GM12878 (cell line): ENCODE data around the gene ANKRD11. TPM values are rescaled to one million over a fixed set of nuclear protein-coding genes. Genes with fewer than 3 reads are reported as not detected.
"Not testable (repeated sequence)": the region's sequence is repeated elsewhere in the genome, so short reads cannot be mapped to it uniquely, and the experiment has no call there.

Experiments
- ATAC-seq: fragments of 200-7000 bp; cut with Tn5 transposase; 3 replicates; pipeline ENCODE4 v1.9.1; 2020; ENCODE audit warnings: mild to moderate bottlenecking, moderate library complexity
- BruUV-seq: library from RNA; stranded (reverse); fragments of 400-500 nt; replicated peaks from 2 replicates; lab custom pipeline; 2021; lab: Mats Ljungman, UMichigan
- CTCF ChIA-PET: fragments of 300-600 bp; sonication (Branson Sonifier 250); formaldehyde crosslinking; extraction: SDS; loops from one replicate; lab custom pipeline; 2021; ENCODE audit warnings: inconsistent platforms; lab: Yijun Ruan, JAX
- POLR2A ChIA-PET: fragments of 350-600 bp; formaldehyde crosslinking; extraction: SDS; loops from one replicate; lab custom pipeline; 2021; ENCODE audit warnings: inconsistent platforms; lab: Charles Lee
- RAD21 ChIA-PET: fragments of 300-600 bp; sonication (Branson Sonifier 250); formaldehyde crosslinking; loops from one replicate; lab custom pipeline; 2023; ENCODE audit warnings: antibody characterized with exemption; ENCODE audit not compliant: unreplicated experiment; lab: Charles Lee
- SMC1A ChIA-PET: fragments of 300-600 bp; sonication (Branson Sonifier 250); formaldehyde crosslinking; loops from one replicate; lab custom pipeline; 2023; ENCODE audit not compliant: unreplicated experiment, uncharacterized antibody; lab: Charles Lee
- DNase-seq: peaks from one replicate; pipeline ENCODE4 v3.0.0-alpha.2; 2011; ENCODE audit warnings: low read depth, low spot score
- FAIRE-seq: peaks from 3 replicates; lab custom pipeline; 2011; peaks lifted over from hg19 to GRCh38; lab: Jason Lieb, UNC
- H2AFZ ChIP-seq: 2 replicates; pipeline ENCODE4 v1.6.0; 2011; ENCODE audit warnings: low read depth, low read length, control low read depth; ENCODE audit not compliant: control insufficient read depth
- H3K27ac ChIP-seq: 2 replicates; pipeline ENCODE4 v1.5.1; 2011; ENCODE audit warnings: control low read depth; ENCODE audit not compliant: control insufficient read depth, insufficient read depth
- H3K27me3 ChIP-seq, 2 experiments: replicated peaks in 1 of 2; 2 replicates each; pipeline versions ENCODE4 v1.6.0 to v1.6.1; 2011; ENCODE audit warnings: low read length in 1 of 2; ENCODE audit not compliant: control insufficient read depth in 2 of 2, insufficient read depth in 2 of 2
- H3K36me3 ChIP-seq, 2 experiments: 2 replicates each; pipeline ENCODE4 v1.5.1; 2011; ENCODE audit warnings: low read length in 1 of 2; ENCODE audit not compliant: control insufficient read depth in 2 of 2, insufficient read depth in 2 of 2
- H3K4me1 ChIP-seq: 2 replicates; pipeline ENCODE4 v1.6.1; 2011; ENCODE audit warnings: mild to moderate bottlenecking, low read length, moderate library complexity, mixed read lengths; ENCODE audit not compliant: control insufficient read depth, insufficient read depth
- H3K4me2 ChIP-seq: 2 replicates; pipeline ENCODE4 v1.6.0; 2011; ENCODE audit warnings: control low read depth; ENCODE audit not compliant: control insufficient read depth, insufficient read depth
- H3K4me3 ChIP-seq: fragments of 200-600 bp; sonication (generic); 2 replicates; pipeline ENCODE4 v1.5.1; 2016
- H3K79me2 ChIP-seq: 2 replicates; pipeline ENCODE4 v1.6.0; 2011; ENCODE audit warnings: low read length; ENCODE audit not compliant: control insufficient read depth, insufficient read depth
- H3K9ac ChIP-seq: 2 replicates; pipeline ENCODE4 v1.8.0; 2011; ENCODE audit warnings: low read length, control low read depth, mixed read lengths; ENCODE audit not compliant: control insufficient read depth, insufficient read depth
- H3K9me3 ChIP-seq: replicated peaks from 3 replicates; pipeline ENCODE4 v1.5.1; 2011; ENCODE audit warnings: mild to moderate bottlenecking, low read length; ENCODE audit not compliant: control insufficient read depth, insufficient read depth
- H4K20me1 ChIP-seq: 2 replicates; pipeline ENCODE4 v1.6.0; 2011; ENCODE audit not compliant: control insufficient read depth, insufficient read depth
- MYB ChIP-seq: fragments of 150-350 bp; IDR thresholded peaks from 2 replicates; pipeline ENCODE4 v1.6.1; 2014; ENCODE audit warnings: mild to moderate bottlenecking, low read depth, low read length, borderline replicate concordance
- POLR2A ChIP-seq: IDR thresholded peaks from 2 replicates; pipeline ENCODE4 v1.6.1; 2011; ENCODE audit warnings: low read depth, mild to moderate bottlenecking, low read length
- SREBF2 ChIP-seq: IDR thresholded peaks from 2 replicates; pipeline ENCODE4 v1.6.1; 2012; ENCODE audit warnings: mild to moderate bottlenecking, low read length
- ZNF592 ChIP-seq: fragments of 450-650 bp; IDR thresholded peaks from 2 replicates; pipeline ENCODE4 v1.6.1; 2017; ENCODE audit warnings: mild to moderate bottlenecking, moderate library complexity
- WGBS: methylation state at CpG from one replicate; pipeline ENCODE4 v1.1.6; 2016; ENCODE audit warnings: low lambda C conversion rate; ENCODE audit not compliant: insufficient replicate concordance, insufficient coverage; ENCODE audit errors: missing lambda C conversion rate; 5-methylcytosine and 5-hydroxymethylcytosine counted together
- in situ Hi-C: fragments of 300-500 bp; cut with MboI; formaldehyde crosslinking; loops from 9 replicates; pipeline ENCODE4 v1.14.3; 2018; ENCODE audit warnings: mixed read lengths
- intact Hi-C: fragments of 100-400 bp; cut with micrococcal nuclease; formaldehyde crosslinking; loops from one replicate; pipeline ENCODE4 v1.14.2; 2022; ENCODE audit not compliant: unreplicated experiment
- polyA plus RNA-seq, 11 experiments: library from polyadenylated mRNA; depleted of rRNA in 4 of 11; unstranded in 6 of 11; stranded (reverse) in 5 of 11; fragments of >200 nt; fragmentation: Nextera tagmentation in 4 of 11; fragmentation: Illumina TruSeq in 1 of 11; extraction: Ambion mirVana in 4 of 11; extraction: Trizol in 1 of 11; gene quantifications; 1 replicate in 1 of 11; 2 replicates in 10 of 11; pipeline versions ENCODE4 v1.2.1 to v1.2.3, GENCODE V29; 2011 to 2016; ENCODE audit warnings: inconsistent platforms in 2 of 11, missing spikeins in 2 of 11, low read depth in 1 of 11
- total RNA-seq, 4 experiments: library from RNA; depleted of rRNA in 3 of 4; stranded (reverse); fragments of >200 nt in 3 of 4; fragmentation: Illumina TruSeq in 1 of 4; extraction: Trizol in 1 of 4; gene quantifications; 2 replicates each; pipeline versions ENCODE4 v1.2.1 to v1.2.3, GENCODE V29; 2013 to 2021

The ANKRD11 gene
- total and polyA plus RNA-seq, 10 of the 15 experiments (the other 5 are each of a cell fraction or from before 2014, with no cell fraction given), result 5.1 to 103 (median 27.4) TPM

- Histone ChIP-seq H3K4me3 (no peak overlapping the region), H4K20me1 (no peaks in the 10 kb centered on the region), H3K27me3 (no peaks in the 10 kb centered on the region), H3K27ac (no peak overlapping the region), H3K9me3 (no peaks in the 10 kb centered on the region), H3K4me2 (no peak overlapping the region)
- no peak for FAIRE-seq
- TF ChIP-seq SREBF2, result no peak
- no peak for TF ChIP-seq MYB
- TF ChIP-seq ZNF592, result no peak
- TF ChIP-seq POLR2A, result peak; percentile 41
- TF ChIP-seq, all 136 proteins: peak for 1
- CTCF ChIA-PET, result no interaction called here
- intact Hi-C loops (no loop called here), in situ Hi-C loops (no loop called here)
- RAD21 ChIA-PET, result no interaction called here
- WGBS, result over 99% methylated on average over 11 of the region's 19 CpGs
- H3K9ac ChIP-seq, result no peak overlapping the region
- no TSS peak for BruUV-seq
- no peaks in the 10 kb centered on the region for H3K79me2 ChIP-seq
- ATAC-seq, result no peak; the same call in 2 of the 3 replicates
- peaks cover 18 to 22% of the 10 kb centered on the region in 2 experiments for H3K36me3 ChIP-seq
- POLR2A ChIA-PET, result no interaction called here
- no peak overlapping the region for H2AFZ ChIP-seq
- no peaks in the 10 kb centered on the region for H3K4me1 ChIP-seq
- SMC1A ChIA-PET, result no interaction called here
- DNase-seq, result no peak
Measured at GRCh38 chr16:89268585-89268984, 221.8 kb downstream of the ANKRD11 start.

- H4K20me1 ChIP-seq, H3K27ac ChIP-seq, CTCF ChIA-PET, H2AFZ ChIP-seq, H3K27me3 ChIP-seq, H3K4me3 ChIP-seq, ATAC-seq, BruUV-seq, H3K4me1 ChIP-seq, FAIRE-seq, intact Hi-C loops, SMC1A ChIA-PET, H3K9me3 ChIP-seq, in situ Hi-C loops, H3K79me2 ChIP-seq, DNase-seq, H3K9ac ChIP-seq, H3K4me2 ChIP-seq, POLR2A ChIA-PET: not testable (repeated sequence)
- RAD21 ChIA-PET, result interaction anchor here (1.4 kb wide), 1 partner anchor 530 kb away, joined by 4 read pairs; no protein-coding TSS in a partner anchor
- H3K36me3 ChIP-seq, result peaks cover 18 to 22% of the 10 kb centered on the region in 2 experiments
- WGBS, result 98% methylated on average over 11 of the region's 15 CpGs
Measured at GRCh38 chr16:89267746-89268145, 222.6 kb downstream of the ANKRD11 start.
